Fibroblast of upper back skin (primary cell): ENCODE results near the gene NAP1L4.
"Not testable (repeated sequence)": the region's sequence is repeated elsewhere in the genome, so short reads cannot be mapped to it uniquely, and the experiment has no call there.

ENCODE experiments used
- DNase-seq: peaks from one replicate; pipeline ENCODE4 v3.0.0-alpha.2; 2013

The NAP1L4 gene

GRCh38 chr11:2921261-2921660 is 70.9 kb downstream of the NAP1L4 start:
- no peak for DNase-seq

DNA sequence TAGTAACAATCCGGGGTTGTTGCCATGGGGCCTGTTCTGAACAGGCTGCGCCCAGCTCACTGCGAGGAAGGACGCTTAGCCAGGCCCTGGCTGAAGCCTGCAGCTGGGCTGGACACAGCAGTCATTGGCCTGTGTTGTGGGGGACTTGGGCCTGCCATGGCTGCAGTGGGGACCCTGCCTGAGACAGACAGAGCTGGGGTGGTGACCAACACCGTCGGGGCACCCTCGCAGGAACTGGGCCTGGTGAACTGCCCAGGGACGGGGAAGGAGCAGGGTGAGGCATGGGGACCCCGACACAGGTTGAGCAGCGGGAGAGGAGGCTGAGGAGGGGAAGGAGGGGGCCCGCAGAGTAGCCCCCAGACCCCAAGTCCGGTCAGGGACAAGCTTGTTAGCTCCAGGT is 71.8 kb downstream of the NAP1L4 start:
- no peak for DNase-seq

- no peak for DNase-seq
Measured at GRCh38 chr11:2919837-2920236, 72.3 kb downstream of the NAP1L4 start.

DNA sequence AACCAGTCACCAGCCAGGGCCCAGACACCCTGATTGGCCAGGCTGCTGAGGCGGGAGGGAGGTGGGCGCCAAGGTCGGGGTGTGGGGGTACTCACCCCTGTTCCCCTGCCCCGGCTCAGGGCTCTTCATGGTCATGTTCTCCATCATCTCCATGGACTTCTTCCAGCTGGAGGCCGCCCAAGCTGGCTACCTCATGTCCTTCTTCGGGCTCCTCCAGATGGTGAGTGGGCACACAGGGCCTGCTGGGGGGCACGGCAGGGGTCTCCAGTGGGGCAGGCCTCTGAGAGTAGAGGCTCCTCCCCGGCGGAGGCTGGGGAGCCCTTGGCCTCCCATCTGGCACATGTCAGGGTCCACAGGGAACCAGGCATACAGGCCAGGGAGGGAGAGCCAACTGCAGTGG is 72.9 kb downstream of the NAP1L4 start:
- DNase-seq, result no peak

GRCh38 chr11:2917842-2918490 is 74.2 kb downstream of the NAP1L4 start:
- no peak for DNase-seq

DNA sequence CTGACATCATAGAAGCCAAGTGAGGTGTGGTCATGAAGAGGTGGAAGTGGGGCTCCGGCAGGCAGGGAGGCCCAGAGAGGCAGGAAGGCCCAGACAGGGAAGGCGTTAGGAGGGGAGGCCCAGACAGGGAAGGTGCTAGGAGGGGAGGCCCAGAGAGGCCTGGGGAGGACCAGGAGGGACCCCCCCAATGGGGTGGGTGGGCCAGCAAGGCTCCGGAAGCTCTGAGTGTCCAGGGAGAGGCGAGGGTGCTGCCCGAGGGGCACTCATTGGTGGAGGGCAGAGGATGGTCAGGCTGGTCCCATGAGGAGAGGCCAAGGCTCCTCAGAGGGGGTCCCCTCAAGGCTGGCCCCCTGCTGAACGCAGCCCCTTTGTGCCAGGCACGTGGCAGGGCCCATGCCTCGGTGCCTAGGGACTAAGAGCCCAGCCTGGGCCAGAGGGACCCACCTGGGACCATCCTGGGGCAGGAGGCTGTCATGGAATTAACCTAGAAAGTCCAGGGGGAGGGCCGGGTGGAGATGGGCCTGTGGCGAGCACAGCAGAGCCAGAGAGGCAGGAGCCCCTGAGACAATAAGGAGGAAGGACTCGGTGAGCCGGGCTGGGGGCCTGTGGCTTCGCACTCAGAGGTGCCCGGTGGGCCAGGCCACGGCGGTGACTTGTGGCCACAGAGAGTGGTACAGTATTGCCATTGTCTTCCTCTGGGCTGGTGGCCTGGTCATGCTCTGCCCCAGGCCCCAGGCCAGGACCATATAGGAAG is 75.1 kb downstream of the NAP1L4 start:
- DNase-seq, result no peak

DNA sequence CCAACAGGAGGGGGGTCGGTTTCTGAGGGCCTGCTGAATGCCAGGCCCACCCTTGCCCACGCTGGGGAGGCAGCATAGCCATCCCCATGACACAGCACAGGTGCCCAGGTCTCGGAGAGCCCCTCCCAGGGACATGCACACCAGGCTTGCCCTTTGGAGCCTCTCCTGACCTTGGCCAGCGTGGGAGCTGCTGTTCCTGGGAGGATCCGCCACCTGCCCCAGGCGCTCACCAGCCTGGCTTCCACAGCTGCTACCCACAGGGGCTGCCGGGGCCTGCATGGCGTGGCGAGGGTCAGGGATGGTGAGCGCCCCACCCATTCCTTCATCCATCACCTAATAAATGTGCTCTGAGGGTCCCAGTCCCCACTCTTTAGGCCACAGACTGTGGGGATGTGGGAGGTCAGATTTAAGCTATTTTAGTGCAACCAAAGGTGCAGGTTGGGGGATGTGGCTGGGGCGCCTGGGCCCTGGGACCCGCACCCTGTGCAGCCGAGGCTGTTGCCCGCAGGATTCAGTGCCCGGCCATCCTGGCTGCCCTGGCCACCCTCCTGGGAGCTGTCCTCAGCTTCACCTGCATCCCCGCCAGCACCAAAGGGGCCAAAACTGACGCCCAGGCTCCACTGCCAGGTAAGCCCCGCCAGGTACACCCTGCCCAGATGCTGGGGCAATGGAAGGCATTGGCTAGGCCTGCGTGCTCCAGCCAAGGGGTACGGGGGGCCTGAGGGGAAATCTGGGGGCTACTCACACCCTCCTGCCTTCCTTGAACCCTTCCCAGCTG is 75.8 kb downstream of the NAP1L4 start:
- no peak for DNase-seq

- no peak for DNase-seq
Measured at GRCh38 chr11:2915473-2915872, 76.7 kb downstream of the NAP1L4 start.

DNA sequence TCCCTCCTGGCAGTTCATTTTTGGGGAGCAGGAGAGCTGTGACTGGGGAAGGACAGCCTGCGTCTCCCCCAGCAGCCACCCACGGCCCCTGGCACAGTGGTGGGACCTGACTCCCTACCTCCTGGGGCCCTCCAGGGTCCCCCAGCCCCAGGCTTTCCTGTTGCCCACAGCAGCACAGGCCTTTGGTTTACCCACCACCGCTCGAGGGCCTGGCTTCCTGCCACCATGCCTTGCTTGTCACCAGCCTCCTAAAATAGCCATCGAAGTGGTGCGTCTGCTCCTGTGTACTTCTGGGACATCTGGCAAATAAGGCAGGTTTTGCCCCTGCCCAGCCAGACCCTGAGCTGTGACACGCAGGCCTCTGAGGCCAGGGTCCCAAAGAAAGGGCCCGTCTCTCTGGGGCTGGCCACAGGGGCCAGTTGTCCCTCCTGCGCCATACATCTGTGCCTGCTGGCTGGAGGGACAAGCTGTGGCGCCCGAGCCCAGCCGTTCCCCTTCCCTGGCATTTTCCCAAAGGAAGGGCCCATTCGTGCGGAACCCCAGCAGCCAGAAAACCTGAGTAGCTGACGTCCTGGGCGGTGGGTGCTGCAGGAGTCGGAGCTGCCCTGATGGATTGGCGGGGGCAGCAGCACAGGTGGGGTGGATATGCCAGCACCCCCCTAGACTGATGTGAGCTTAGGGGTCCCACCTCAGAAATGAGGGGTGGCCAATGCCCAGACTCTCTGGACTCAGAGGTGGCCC is 77.5 kb downstream of the NAP1L4 start:
- DNase-seq, result no peak

DNA sequence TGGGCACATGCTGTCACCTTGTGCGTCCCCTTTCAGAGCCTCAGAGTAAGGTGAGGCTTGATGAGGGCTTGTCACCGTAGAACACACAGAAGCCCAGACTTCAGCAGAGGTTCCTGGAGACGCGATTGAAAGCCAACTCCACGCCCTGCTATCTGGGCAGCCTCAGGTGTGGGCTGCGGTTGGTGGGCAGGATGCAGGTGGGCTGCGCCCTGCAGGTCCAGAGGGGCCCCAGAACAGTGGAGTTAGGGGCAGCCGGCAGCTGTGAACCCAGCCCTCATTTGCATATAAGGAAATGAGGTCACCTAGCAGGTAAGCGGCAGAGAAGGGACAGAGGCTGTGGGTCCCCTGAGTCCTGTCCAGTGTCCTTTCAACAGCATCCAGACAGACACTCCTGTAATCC is 78.4 kb downstream of the NAP1L4 start:
- DNase-seq, result no peak

DNA sequence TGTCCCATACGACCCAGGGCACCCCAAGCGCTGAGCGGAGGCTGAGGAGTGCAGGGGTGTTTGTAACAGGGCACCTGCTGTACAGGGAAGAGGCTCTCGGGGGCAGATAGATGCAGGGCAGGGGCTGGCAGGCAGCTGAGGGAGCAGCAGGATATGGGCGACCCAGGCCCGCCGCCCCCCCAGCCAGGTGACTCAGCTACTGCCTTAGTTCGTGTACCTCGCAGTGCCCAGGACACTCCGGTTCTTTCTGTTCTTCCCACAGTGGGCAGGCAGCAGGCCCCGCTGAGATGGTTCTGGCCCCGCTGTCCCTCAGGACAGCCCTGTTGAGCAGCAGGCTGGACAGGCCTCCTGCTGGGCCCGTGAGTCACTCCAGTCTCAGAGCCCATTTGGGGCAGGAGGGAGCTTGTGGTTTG is 79.1 kb downstream of the NAP1L4 start:
- peak; percentile 49 for DNase-seq

- DNase-seq, result peak; percentile 86
Measured at GRCh38 chr11:2912498-2912897, 79.6 kb downstream of the NAP1L4 start.

DNA sequence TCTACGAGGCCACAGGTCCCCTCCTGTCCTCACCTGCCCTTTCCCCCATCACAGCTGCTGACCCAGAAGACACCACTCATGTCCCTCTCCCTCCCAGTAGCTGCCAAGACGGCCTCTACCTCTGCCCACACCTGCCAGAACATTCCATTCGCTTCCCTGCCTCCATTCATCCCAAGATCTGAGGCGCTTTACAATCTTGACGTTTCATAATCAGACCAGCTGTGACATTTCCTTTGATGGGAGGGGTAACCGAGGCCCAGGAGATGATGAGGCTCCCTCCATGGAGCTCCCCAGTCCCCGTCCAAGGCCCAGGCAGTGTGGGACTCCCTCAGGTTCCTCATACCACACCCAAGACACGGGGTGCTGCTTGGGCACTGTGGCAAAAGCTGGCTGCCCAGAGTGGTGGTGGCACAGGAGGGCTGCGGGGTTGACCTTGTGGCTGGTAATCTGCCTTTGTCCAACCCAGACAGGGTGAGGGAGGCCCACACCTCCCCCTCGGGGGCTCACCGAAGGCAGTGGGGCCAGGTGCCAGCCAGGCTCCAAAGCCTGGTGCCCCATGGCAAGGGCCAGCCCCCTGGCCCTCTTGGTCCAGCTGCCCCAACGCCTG is 80.2 kb downstream of the NAP1L4 start:
- DNase-seq, result no peak

- no peak for DNase-seq
Measured at GRCh38 chr11:2911088-2911784, 80.9 kb downstream of the NAP1L4 start.

DNA sequence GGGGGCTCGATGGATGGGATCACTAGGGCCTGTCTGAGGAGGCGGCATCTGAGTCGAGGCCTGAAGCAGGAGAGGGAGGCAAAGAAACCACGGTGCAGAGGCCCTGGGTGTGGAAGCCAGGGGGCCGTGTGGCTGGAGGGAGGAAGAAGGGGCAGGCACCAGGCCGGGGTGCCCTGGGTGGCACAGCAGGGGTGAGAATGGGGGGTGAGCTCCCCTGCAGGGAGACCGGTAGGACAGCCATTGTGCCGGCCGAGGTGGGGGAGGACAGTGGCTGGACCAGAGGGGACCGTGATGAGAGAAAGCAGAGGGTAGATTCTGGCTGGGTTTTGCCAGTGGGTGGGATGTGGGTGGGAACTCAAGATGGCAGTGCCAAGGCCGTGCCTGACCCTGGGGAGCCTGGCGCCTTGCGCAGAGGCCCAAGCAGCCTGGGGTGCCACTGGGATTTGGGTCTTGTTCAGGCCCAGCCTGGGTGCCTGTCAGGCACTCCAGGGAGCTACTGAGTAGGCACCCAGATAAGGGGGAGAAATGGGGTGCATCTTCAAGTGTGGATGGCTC is 81.7 kb downstream of the NAP1L4 start:
- DNase-seq, result no peak

DNA sequence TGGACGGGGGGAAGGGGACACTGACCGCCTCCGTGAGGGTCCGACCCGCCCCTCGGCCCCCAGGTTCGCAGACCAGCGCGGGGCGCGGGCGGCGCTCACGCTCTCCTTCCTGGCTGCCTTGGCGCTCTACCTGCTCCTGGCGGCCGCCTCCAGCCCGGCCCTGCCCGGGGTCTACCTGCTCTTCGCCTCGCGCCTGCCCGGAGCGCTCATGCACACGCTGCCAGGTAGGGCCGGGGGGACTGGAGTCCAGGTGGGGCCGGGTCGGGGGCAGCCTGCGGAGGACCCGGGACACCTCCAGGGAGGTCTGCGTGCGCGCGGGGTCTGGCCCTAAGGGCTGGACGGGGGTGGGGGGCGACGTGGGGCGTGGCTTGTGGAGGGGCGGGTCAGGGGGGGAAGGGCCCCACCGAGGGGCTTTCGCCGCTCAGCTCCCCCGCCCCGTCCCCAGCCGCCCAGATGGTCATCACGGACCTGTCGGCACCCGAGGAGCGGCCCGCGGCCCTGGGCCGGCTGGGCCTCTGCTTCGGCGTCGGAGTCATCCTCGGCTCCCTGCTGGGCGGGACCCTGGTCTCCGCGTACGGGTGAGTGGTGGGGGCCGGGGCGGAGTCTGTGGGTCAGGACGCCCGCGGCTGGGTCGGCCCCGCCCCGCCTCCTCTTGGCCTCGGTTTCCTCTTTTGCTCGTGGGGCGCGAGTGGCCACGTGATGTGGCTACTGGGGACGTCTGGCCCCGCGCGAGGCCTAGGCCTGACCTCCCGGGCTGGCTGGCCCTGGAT is 82.8 kb downstream of the NAP1L4 start:
- no peak for DNase-seq

- no peak for DNase-seq
Measured at GRCh38 chr11:2908130-2908529, 84.0 kb downstream of the NAP1L4 start.

- DNase-seq, result not testable (repeated sequence)
Measured at GRCh38 chr11:2905299-2905698, 86.8 kb downstream of the NAP1L4 start.

- no peak for DNase-seq
Measured at GRCh38 chr11:2904153-2905052, 87.7 kb downstream of the NAP1L4 start.

DNA sequence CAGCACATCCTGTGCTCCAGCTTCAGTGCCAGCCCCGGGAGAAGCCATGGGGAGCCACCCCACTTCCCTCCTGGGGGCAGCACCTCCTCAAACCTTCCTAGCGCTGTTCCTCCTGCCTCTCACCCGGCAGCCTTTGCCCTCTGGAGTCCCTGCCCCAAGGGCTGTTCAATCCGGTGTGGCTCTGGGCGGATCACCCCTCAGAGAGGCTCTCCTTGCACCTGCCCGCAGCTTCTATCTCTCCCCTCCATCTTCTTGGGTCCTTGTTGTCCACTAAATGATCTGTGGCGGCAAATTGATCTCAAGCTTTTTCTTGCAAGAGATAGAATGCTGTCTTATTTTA is 88.5 kb downstream of the NAP1L4 start:
- DNase-seq, result no peak
